ENCODE results near the gene RFX7.
A peak's percentile ranks its signal among the peaks of the same experiment; 100 is the strongest.
"Not testable (repeated sequence)": the region's sequence is repeated elsewhere in the genome, so short reads cannot be mapped to it uniquely, and the experiment has no call there.

RFX7 gene

GRCh38 chr15:56243163-56244037 lies at the start of gene RFX7:
RFX7 (minus strand) TSS chr15:56243879; CDS start chr15:56243285, 594 bp downstream.
- DNase-seq = peak; percentile 62 to 79 (median 70)

GRCh38 chr15:56292546-56293316 lies 49.1 kb upstream of the RFX7 start:
- no peak for DNase-seq

- no peak for DNase-seq
Measured at GRCh38 chr15:56291741-56292140, 48.1 kb upstream of the RFX7 start.

GRCh38 chr15:56286213-56286612 lies 42.5 kb upstream of the RFX7 start:
- no peak for DNase-seq

GRCh38 chr15:56281145-56281544 lies 37.5 kb upstream of the RFX7 start:
- no peak for DNase-seq

- DNase-seq = no peak
Measured at GRCh38 chr15:56273724-56274123, 30.0 kb upstream of the RFX7 start.

- no peak for DNase-seq
Measured at GRCh38 chr15:56272454-56272853, 28.8 kb upstream of the RFX7 start.

- DNase-seq = not testable (repeated sequence)
Measured at GRCh38 chr15:56266465-56266864, 22.8 kb upstream of the RFX7 start.

- no peak for DNase-seq
Measured at GRCh38 chr15:56261854-56262509, 18.3 kb upstream of the RFX7 start.

- DNase-seq = not testable (repeated sequence)
Measured at GRCh38 chr15:56257306-56257705, 13.6 kb upstream of the RFX7 start.

GRCh38 chr15:56254265-56254664 lies 10.6 kb upstream of the RFX7 start:
- no peak for DNase-seq

- no peak for DNase-seq
Measured at GRCh38 chr15:56252386-56252785, 8.7 kb upstream of the RFX7 start.

GRCh38 chr15:56251315-56252095 lies 7.8 kb upstream of the RFX7 start:
- no peak for DNase-seq

GRCh38 chr15:56250626-56251025 lies 6.9 kb upstream of the RFX7 start:
- DNase-seq = no peak

- no peak for DNase-seq
Measured at GRCh38 chr15:56249092-56249491, 5.4 kb upstream of the RFX7 start.

GRCh38 chr15:56248311-56248992 lies 4.8 kb upstream of the RFX7 start:
- no peak for DNase-seq

GRCh38 chr15:56247266-56247665 lies 3.6 kb upstream of the RFX7 start:
- no peak for DNase-seq

- DNase-seq = peak; percentile 59 to 87 (median 76)
Measured at GRCh38 chr15:56245871-56246814, 2.5 kb upstream of the RFX7 start.

- DNase-seq = peak in 3 of 6 experiments; percentile 4 to 55 (median 11)
Measured at GRCh38 chr15:56244811-56245576, 1.3 kb upstream of the RFX7 start.

Measured in stimulated activated naive CD4-positive, alpha-beta T cell (primary cell).